Prostate gland (tissue), 2 donors: ENCODE data around the gene SKAP2. TPM values are rescaled to one million over a fixed set of nuclear protein-coding genes. Genes with fewer than 3 reads are reported as not detected.

Source experiments
- DNase-seq: peaks from one replicate; pipeline ENCODE4 v3.0.0-alpha.2; 2019; ENCODE audit warnings: low spot score
- H3K27ac ChIP-seq, 2 donors: fragments of 200-600 bp; sonication (generic); 2 replicates each; pipeline ENCODE4 v1.5.1; 2017 to 2019
- H3K27me3 ChIP-seq: fragments of 200-600 bp; sonication (generic); replicated peaks from 2 replicates; pipeline ENCODE4 v1.5.1; 2019; ENCODE audit not compliant: insufficient read depth
- H3K36me3 ChIP-seq, 2 donors: fragments of 200-600 bp; sonication (generic); 1 replicate in 1 of 2; 2 replicates in 1 of 2; pipeline versions ENCODE4 v1.5.1 to v1.8.1; 2017 to 2019
- H3K4me1 ChIP-seq: fragments of 200-600 bp; sonication (generic); replicated peaks from 2 replicates; pipeline ENCODE4 v1.5.1; 2019
- H3K4me3 ChIP-seq, 2 donors: fragments of 200-600 bp; sonication (generic); 2 replicates each; pipeline ENCODE4 v1.5.1; 2017 to 2019
- H3K9me3 ChIP-seq: fragments of 200-600 bp; sonication (generic); 2 replicates; pipeline ENCODE4 v1.5.1; 2017
- POLR2A ChIP-seq: fragments of 450-650 bp; IDR thresholded peaks from one replicate; pipeline ENCODE4 v1.6.1; 2016; ENCODE audit warnings: antibody characterized with exemption, mild to moderate bottlenecking
- POLR2AphosphoS5 ChIP-seq: sonication (generic); formaldehyde crosslinking; IDR thresholded peaks from one replicate; pipeline ENCODE4 v1.6.1; 2017; ENCODE audit warnings: antibody characterized with exemption
- WGBS: methylation state at CpG from one replicate; pipeline ENCODE4 v1.1.5; 2018; 5-methylcytosine and 5-hydroxymethylcytosine counted together
- intact Hi-C: fragments of 100-400 bp; cut with DNase I; formaldehyde crosslinking; loops from one replicate; pipeline ENCODE4 v1.14.2; 2022
- total RNA-seq, 2 donors: library from RNA; depleted of rRNA; stranded (reverse); fragments of >200 nt; gene quantifications; one replicate each; pipeline ENCODE4 v1.1.0, GENCODE V29; 2016
- TF ChIP-seq, protein P1 (sequence below), 4 experiments: fragments of 200-600 bp in 2 of 4; fragments of 450-650 bp in 2 of 4; sonication (generic) in 2 of 4; IDR thresholded peaks; 1 replicate in 3 of 4; 2 replicates in 1 of 4; pipeline ENCODE4 v1.5.1; 2016 to 2019; ENCODE audit warnings: antibody characterized with exemption in 4 of 4, mild to moderate bottlenecking in 2 of 4, moderate library complexity in 2 of 4

Gene SKAP2
- total RNA-seq, 2 donors from 2014 or later, result 16.1 to 25.6 TPM

DNA sequence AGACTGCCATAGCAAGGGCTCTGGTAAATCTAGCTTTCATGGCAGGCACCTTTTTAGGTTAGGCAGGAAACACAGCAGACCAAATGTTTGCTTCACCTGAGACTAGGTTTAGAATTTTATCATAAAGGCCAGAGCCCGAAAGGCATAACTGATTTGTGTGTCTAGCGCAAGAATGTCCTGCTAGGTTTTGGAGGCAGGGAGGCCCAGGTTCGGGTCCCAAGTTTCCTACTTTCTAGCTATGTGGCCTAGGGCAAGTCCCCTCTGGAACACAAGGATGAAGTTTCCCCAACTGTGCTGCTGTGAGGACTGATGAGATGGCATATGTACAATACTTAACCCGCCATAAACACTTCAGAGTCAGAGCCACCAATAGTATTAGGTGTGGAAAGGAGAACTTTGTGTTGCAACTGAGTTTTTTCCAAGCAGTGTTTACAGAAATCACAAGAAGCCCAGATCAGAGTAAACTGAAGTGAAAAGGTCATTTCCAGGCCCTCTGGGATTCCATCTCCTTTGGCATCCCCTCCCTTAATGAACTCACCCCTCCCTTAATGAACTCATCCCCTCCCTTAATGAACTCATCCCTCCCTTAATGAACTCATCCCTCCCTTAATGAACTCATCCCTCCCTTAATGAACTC, 244.9 kb downstream of the SKAP2 start:
- no peaks in the 10 kb centered on the region for H3K9me3 ChIP-seq
- no peak overlapping the region for H3K4me3 ChIP-seq
- no peak for DNase-seq
- H3K4me1 ChIP-seq, result no peaks in the 10 kb centered on the region
- H3K27me3 ChIP-seq, result no peaks in the 10 kb centered on the region
- no peak overlapping the region for H3K27ac ChIP-seq
- TF ChIP-seq POLR2AphosphoS5, result no peak
- WGBS, result 96% methylated on average over 4 of the region's 4 CpGs
- H3K36me3 ChIP-seq, result no peaks in the 10 kb centered on the region
- intact Hi-C loops, result no loop called here

DNA sequence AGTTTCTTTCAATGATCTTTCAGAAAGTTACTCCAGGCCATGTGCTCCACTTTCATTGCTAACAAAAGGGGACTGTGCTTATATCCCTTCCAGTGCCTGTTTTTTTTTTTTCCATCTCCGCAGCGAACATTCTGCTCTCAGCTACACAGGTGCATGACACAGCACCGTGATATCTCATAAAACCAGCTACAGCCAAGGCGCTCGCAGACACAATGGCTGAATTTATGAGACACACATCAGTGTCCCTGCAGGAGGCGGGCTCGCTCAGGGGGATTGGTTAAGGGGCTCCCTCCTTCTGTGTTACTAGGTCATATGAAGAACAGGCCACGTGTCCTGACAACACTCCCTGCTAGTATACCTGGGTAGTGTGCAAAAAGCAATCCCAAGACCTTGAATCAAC, 245.5 kb downstream of the SKAP2 start:
- intact Hi-C loops, result no loop called here
- peak; percentile 6 for DNase-seq
- Histone ChIP-seq H3K4me1 (no peaks in the 10 kb centered on the region), H3K4me3 (no peak overlapping the region), H3K9me3 (no peaks in the 10 kb centered on the region), H3K27ac (no peak overlapping the region), H3K27me3 (no peaks in the 10 kb centered on the region), H3K36me3 (no peaks in the 10 kb centered on the region)
- WGBS, result 57% methylated on average over 8 of the region's 8 CpGs
- TF ChIP-seq, protein P1, sequence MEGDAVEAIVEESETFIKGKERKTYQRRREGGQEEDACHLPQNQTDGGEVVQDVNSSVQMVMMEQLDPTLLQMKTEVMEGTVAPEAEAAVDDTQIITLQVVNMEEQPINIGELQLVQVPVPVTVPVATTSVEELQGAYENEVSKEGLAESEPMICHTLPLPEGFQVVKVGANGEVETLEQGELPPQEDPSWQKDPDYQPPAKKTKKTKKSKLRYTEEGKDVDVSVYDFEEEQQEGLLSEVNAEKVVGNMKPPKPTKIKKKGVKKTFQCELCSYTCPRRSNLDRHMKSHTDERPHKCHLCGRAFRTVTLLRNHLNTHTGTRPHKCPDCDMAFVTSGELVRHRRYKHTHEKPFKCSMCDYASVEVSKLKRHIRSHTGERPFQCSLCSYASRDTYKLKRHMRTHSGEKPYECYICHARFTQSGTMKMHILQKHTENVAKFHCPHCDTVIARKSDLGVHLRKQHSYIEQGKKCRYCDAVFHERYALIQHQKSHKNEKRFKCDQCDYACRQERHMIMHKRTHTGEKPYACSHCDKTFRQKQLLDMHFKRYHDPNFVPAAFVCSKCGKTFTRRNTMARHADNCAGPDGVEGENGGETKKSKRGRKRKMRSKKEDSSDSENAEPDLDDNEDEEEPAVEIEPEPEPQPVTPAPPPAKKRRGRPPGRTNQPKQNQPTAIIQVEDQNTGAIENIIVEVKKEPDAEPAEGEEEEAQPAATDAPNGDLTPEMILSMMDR (IDR thresholded peaks at IDR 0.05), result no peak
- TF ChIP-seq POLR2A (no peak), POLR2AphosphoS5 (no peak)

DNA sequence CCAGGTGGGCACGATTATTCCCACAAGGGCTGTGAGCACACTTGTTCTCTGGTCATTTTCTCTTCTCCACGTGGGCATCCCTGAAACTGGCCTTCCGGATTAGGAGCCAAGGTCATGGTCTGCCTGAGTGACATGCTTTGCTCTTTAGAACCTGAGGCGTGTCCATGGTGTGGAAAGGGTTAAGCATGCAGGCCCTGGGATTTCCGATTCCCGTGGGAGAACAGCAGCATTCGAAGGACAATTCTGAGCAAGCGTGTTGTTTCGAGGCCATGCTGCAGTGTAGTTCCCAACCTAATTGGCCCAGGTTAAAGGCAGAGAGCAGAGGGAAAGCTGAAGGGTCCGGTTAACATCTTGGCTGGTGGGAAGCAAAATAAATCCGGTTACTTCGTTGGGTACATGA, 245.9 kb downstream of the SKAP2 start:
- Histone ChIP-seq H3K4me1 (no peaks in the 10 kb centered on the region), H3K27ac (no peak overlapping the region), H3K36me3 (no peaks in the 10 kb centered on the region), H3K4me3 (no peak overlapping the region), H3K9me3 (no peaks in the 10 kb centered on the region), H3K27me3 (no peaks in the 10 kb centered on the region)
- 59% methylated on average over 12 of the region's 12 CpGs for WGBS
- intact Hi-C loops, result no loop called here
- TF ChIP-seq POLR2A, result no peak
- TF ChIP-seq, protein P1 (IDR thresholded peaks at IDR 0.05), result no peak
- TF ChIP-seq POLR2AphosphoS5, result no peak
- DNase-seq, result no peak

Other genes starting within 250 kb of the SKAP2 start
- gene HOXA1, start 231.4 kb upstream of the SKAP2 start, total RNA-seq, result 1 to 10 TPM in 1 of 2 donors, not detected in 1; 2.1 TPM
- gene HOXA2, start 238.1 kb upstream of the SKAP2 start, total RNA-seq, result 1 to 10 TPM in 1 of 2 donors, not detected in 1; 1.4 TPM